Activated CD8-positive, alpha-beta memory T cell treated with anti-CD3 and anti-CD28 coated beads, Interleukin-2, amount 10 ng/mL, durations not matched to agents 7 days and 5 days (primary cell): ENCODE data around the gene YBX2. TPM values are rescaled to one million over a fixed set of nuclear protein-coding genes. Genes with fewer than 3 reads are reported as not detected.

Experiments
- ATAC-seq: fragments of 150-1000 bp; cut with Tn5 transposase; one replicate; pipeline ENCODE4 v1.10.0; 2021; ENCODE audit warnings: moderate library complexity
- CTCF ChIA-PET: fragments of 350-600 bp; sonication (Branson Sonifier 250); formaldehyde crosslinking; loops from one replicate; lab custom pipeline; 2021; ENCODE audit warnings: antibody characterized with exemption; lab: Charles Lee
- DNase-seq: peaks from one replicate; pipeline ENCODE4 v3.0.0-alpha.2; 2020
- H3K27ac Mint-ChIP-seq: one replicate; pipeline ENCODE4 v1.8.0; 2021; ENCODE audit warnings: mild to moderate bottlenecking, mixed read lengths
- H3K27me3 Mint-ChIP-seq: one replicate; pipeline ENCODE4 v1.8.0; 2021; ENCODE audit warnings: mixed read lengths
- H3K36me3 Mint-ChIP-seq: one replicate; pipeline ENCODE4 v1.8.0; 2021; ENCODE audit warnings: mild to moderate bottlenecking, mixed read lengths
- H3K4me1 Mint-ChIP-seq: one replicate; pipeline ENCODE4 v1.8.0; 2021; ENCODE audit warnings: mixed read lengths
- H3K4me3 Mint-ChIP-seq: one replicate; pipeline ENCODE4 v1.8.0; 2021; ENCODE audit warnings: mild to moderate bottlenecking, moderate library complexity, mixed read lengths
- H3K9me3 Mint-ChIP-seq: one replicate; pipeline ENCODE4 v1.8.0; 2022; ENCODE audit warnings: low read depth, mixed read lengths
- total RNA-seq, 2 experiments: library from RNA; stranded (reverse); gene quantifications; one replicate each; pipeline ENCODE4 v1.2.3, GENCODE V29; 2021

Gene YBX2
- total RNA-seq, 2 experiments from 2014 or later, result 0.35 to 1.4 TPM

DNA sequence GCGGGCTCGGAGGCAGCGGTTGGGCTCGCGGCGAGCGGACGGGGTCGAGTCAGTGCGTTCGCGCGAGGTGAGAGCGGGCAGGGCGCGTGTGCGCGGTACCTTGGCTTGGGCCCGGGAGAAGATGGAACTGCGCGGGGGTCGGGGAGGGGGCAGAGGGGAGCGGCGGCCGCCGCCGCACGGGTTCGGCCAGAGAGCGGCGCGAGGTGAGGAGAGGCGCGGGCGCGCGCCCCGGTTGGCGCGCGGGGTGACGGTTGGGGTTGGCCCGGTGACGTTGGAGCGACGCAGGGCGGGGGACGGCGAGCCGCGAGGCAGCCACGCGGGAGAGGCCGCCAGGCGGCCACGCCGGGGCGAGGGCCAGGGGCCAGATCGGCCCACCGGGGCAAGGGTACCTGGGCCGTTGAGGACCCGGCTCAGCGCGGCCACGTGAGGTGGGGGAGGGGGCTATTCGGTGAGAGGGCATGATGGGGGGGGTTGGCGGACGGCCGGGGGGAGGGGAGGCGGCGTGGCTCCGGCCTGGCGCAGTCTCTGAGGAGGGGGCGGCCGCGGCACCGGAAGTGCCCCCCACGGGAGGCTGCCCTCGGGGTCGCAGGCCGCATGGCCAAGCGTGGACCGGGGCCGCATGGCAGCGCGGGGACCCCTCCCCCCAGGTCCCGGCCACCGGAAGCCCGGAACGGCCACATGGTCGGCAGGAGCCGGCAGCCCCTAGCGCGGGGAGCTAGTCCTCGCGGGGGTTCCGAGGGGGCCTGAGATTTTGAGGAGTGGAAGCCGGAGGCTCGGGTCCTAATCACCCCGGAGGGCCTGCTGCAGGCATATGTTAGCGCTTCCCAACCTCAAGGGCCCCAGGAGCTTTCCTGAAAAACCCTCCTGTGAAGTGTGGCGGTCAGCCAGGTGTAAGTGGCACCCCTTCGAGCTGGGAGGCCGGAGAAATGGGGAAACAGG, 13.5 kb upstream of the YBX2 start:
- peak; percentile 11 for ATAC-seq
- CTCF ChIA-PET, result interaction anchor here (1.2 to 3.2 kb wide), 3 partner anchors 11 to 29 kb away, joined by 4 to 14 read pairs (median 13); partner anchors contain the start of genes ACAP1 and SLC2A4

DNA sequence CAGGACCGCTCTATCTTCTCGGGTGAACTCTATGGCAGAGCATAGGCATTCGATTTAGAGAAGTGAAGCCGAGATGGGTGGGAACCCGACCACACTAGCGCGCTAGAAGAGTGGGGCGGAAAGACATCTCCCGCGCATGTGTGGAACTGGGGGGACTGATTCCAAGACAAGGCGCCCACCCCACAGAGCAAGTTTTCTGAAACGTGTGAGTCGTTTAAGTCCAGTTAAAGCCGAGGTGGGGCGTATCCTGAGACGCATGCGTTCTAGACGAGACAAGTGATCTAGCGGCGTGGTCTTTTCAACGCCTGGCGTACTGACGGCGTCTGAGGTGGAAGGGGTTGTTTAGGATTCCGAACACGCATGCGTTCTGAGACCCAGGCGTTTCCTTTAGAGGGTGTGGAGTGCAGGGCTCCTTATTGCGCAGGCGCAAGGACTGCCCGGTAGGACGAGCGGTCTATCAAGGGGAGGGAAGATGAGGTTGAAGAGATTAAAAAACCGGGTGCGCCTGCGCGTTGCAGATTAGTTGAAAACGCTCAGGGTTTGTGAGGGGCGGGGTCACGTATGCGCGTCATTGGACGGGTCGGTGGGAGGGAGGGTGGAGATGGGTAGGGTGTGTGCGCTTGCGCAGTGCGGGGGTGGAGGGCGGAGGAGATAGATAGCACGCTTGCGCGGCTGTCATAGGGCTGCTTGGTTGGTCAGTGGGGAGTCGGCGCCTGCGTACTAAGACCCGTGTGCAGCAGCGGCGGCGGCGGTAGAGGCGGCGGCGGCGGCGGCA, 12.7 kb upstream of the YBX2 start, which contains the start of gene EIF5A:
Gene EIF5A (plus strand): TSS at position 718 of the 775 bp plus-strand sequence. CDS start 2,008 bp downstream, outside the sequence.
- H3K4me1 Mint-ChIP-seq, result peaks cover 39% of the 10 kb centered on the region
- ATAC-seq (peak; percentile 85), DNase-seq (peak; percentile 100)
- H3K27me3 Mint-ChIP-seq, result no peaks in the 10 kb centered on the region
- H3K4me3 Mint-ChIP-seq, result peak within 1 kb of the TSS; percentile 91
- peaks cover 34% of the 10 kb centered on the region for H3K36me3 Mint-ChIP-seq
- peak within 1 kb of the TSS; percentile 96 for H3K27ac Mint-ChIP-seq
- no peaks in the 10 kb centered on the region for H3K9me3 Mint-ChIP-seq
- CTCF ChIA-PET, result no interaction called here

More for the DNA sequence above, 13.5 kb upstream of the YBX2 start:
- Mint-ChIP-seq H3K27ac (peak overlapping the region; percentile 96), H3K9me3 (no peaks in the 10 kb centered on the region), H3K36me3 (peaks cover 41% of the 10 kb centered on the region), H3K4me3 (peak overlapping the region; percentile 91), H3K27me3 (no peaks in the 10 kb centered on the region), H3K4me1 (peaks cover 46% of the 10 kb centered on the region)
- DNase-seq, result peak; percentile 74

DNA sequence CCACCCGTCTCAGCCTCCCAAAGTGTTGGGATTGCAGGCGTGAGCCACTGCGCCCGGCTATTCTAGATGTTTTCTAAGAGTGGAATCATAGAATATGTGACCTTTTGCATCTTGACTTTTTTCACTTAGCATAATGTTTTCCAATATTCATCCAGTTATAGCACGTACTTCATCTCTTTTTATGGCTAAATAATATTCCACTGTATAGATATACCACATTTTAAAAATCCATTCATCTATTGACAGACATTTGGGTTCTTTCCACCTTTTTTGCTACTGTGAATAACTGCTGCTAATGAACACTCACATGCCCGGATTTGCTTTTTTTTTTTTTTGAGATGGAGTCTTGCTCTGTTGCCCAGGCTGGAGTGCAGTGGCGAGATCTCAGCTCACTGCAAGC, 9.7 kb upstream of the YBX2 start:
- no peaks in the 10 kb centered on the region for H3K9me3 Mint-ChIP-seq
- ATAC-seq, result no peak

DNA sequence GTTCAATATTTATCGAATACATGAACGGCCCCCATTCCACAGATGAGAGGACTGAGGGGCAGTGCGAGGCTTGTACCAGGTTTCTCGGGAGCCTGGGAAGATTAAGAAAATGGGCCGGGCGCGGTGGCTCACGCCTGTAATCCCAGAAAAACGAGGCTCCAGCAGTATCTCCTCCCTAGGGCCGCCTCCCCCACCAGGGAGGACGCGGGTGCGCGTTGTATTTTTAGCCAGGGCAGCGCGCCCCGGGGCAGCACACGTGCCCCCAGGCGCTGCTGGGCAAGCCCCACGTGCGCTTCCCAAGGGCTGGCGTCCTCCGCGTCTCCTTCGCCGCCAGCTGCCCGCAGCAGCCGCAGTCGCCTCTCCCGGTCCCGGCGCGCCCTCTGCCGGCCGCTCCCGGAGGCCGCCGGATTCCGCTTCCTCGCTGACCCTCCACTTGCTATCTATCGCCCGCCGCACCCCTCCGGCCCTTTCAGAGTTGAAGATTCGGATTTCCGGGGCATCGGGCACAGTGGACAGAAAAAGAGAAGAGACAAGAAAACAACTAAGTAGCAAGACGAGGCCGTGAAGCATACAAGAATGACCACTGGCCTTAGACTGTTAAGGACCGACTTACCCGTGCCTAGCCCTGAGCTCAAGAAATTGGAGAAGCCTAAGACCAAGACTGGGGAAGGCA, 1.9 kb upstream of the YBX2 start:
- no peaks in the 10 kb centered on the region for H3K36me3 Mint-ChIP-seq
- CTCF ChIA-PET, result interaction anchor here (0.5 to 3.7 kb wide), 43 partner anchors 9 to 774 kb away, joined by 3 to 112 read pairs (median 4); partner anchors contain the start of genes ACADVL, ACAP1, CD68 and CTDNEP1
- no peaks in the 10 kb centered on the region for H3K9me3 Mint-ChIP-seq
- H3K4me3 Mint-ChIP-seq, result no peak overlapping the region
- DNase-seq (peak; percentile 71), ATAC-seq (peak; percentile 37)
- peaks cover 46% of the 10 kb centered on the region for H3K27me3 Mint-ChIP-seq
- no peak overlapping the region for H3K27ac Mint-ChIP-seq
- peaks cover 21% of the 10 kb centered on the region for H3K4me1 Mint-ChIP-seq

More for the DNA sequence above, 9.7 kb upstream of the YBX2 start:
- peaks cover 8% of the 10 kb centered on the region for H3K36me3 Mint-ChIP-seq
- no peak overlapping the region for H3K27ac Mint-ChIP-seq
- no peak overlapping the region for H3K4me3 Mint-ChIP-seq
- peaks cover 4% of the 10 kb centered on the region for H3K27me3 Mint-ChIP-seq
- no peak for DNase-seq
- CTCF ChIA-PET, result interaction anchor here (1.0 to 3.3 kb wide), 2 partner anchors 8 to 258 kb away, joined by 3 to 20 read pairs; no protein-coding TSS in a partner anchor
- H3K4me1 Mint-ChIP-seq, result peaks cover 12% of the 10 kb centered on the region

DNA sequence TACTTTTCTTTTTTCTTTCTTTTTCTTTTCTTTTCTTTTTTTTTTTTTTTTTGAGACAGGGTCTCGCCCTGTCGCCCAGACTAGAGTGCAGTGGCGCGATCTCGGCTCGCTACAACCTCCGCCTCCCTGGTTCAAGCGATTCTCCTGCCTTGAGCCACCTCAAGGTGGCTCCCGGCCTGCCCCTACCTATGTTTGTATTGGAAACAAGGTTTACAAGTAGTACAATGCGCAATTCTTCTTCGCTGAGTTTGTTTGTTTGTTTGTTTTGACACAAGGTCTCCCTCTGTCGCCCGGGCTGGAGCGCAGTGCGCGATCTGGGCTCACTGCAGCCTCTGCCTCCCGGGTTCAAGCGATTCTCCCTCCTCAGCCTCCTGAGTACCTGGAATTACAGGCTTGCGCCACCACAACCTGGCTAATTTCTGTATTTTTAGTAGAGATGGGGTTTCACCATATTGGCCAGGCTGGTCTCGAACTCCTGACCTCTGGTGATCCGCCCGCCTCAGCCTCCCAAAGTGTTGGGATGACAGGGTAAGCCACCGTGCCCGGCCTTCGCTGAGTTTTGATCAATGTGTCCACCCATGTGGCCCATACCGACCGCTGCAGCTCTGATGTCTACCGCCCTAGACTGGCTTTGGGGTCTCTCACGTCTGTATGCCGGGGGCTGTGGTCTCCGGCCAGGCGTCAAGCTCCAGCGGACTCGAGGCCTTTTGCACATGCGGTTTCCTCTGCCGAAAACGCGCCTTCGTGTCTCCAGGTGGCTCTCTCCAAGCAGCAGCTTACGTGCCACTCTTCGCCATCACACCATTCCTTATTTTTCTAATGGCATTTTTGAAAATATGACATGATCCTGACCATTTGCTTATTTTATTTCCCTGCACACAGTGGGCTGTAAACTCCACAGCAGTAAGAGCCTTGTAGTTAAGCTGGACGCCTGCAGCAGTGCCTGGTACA, 1.1 kb upstream of the YBX2 start:
- Mint-ChIP-seq H3K4me3 (peak overlapping the region; percentile 67), H3K36me3 (no peaks in the 10 kb centered on the region), H3K4me1 (peaks cover 21% of the 10 kb centered on the region), H3K27ac (no peak overlapping the region), H3K27me3 (peaks cover 51% of the 10 kb centered on the region), H3K9me3 (no peaks in the 10 kb centered on the region)
- ATAC-seq (no peak), DNase-seq (no peak)
- CTCF ChIA-PET, result interaction anchor here (0.7 to 3.7 kb wide), 33 partner anchors 10 to 284 kb away, joined by 3 to 112 read pairs (median 7); partner anchors contain the start of genes ACADVL, ACAP1, CD68 and CTDNEP1

DNA sequence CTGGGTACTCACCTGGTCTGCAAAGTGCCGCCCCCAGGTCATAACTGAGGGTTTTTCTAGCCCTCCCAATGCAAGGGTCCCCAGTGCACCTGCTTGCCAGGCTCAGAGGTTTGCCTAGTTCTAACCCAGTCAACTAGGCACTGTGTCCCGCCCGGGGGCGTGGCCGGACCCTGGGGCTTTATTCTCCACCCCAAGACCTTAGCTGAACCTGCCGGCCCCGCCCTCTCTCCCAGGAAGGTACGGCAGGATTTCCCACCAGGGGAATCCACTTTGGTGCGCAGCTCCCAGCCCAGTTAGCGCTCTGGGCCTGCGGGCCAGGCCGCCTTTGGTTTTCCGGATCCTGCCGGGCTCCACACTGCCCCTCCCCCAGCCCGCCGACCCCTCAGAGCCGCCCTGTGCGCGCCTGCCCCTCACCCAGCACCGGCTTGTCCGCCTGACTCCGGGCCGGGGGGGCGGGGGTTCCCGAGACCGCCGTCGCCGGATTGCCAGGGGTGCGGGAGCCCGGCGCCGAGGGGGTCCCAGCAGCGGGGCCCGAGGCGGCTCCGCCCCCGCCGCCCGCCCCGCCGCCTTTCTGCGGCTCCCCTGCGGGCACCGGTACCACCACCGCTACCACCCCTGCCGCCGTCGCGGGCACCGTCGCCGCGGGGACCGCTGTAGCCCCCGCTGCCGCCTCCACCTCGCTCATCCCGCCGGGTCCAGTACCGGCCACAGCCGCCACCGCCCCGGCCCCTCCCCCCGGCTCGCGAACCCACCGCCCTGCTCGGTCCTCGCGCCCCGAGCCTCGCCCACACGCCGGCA, 424 bp downstream of the YBX2 start:
- no peaks in the 10 kb centered on the region for H3K9me3 Mint-ChIP-seq
- no peaks in the 10 kb centered on the region for H3K36me3 Mint-ChIP-seq
- peaks cover 21% of the 10 kb centered on the region for H3K4me1 Mint-ChIP-seq
- peaks cover 49% of the 10 kb centered on the region for H3K27me3 Mint-ChIP-seq
- DNase-seq, result no peak
- peak overlapping the region; percentile 1 for H3K4me3 Mint-ChIP-seq
- CTCF ChIA-PET, result interaction anchor here (1.1 to 3.8 kb wide), 3 partner anchors 9 to 74 kb away, joined by 5 to 27 read pairs (median 7); partner anchors contain the start of genes ACADVL, DLG4 and SLC2A4
- peak; percentile 12 for ATAC-seq
- H3K27ac Mint-ChIP-seq, result no peak overlapping the region

DNA sequence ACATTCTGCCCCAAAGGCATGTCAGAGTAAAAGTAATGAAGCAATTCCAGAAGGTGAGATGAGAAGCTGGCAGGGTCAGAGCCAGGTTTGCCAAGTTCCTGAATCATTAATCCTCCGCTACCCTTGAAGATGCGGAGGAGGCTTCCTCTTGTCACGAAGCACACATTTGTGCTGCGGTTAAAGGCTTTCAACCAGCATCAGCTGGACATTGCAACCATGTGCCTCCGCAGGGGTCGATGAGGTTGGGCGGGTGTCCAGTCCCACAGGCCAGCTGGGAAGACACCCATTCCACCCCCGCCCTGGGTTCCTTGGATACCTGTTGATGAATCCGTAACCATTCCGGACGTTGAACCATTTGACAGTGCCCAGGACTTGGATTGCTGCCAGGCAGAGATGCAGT, 1.3 kb downstream of the YBX2 start:
- peaks cover 56% of the 10 kb centered on the region for H3K27me3 Mint-ChIP-seq
- ATAC-seq, result no peak

DNA sequence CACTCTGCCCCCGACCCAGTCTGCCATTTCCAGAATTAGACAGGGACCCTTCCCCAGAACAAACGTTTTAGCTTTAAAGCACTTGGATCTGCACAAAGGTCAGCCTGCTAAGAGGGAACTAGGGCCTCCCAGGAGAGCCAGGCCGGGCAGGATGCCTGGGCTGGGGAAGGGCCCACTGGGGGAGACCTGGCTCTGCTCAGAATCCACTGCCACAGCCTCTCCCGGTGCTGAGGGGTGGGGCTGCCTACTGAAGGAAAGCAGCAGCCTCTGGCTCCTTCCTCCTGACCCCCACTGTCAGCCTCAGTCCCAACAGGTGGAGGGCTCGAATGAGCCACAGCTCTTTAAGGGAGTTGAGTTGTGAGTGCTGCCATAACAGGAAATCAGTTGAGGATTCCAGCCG, 1.7 kb downstream of the YBX2 start:
- Mint-ChIP-seq H3K27me3 (peaks cover 60% of the 10 kb centered on the region), H3K4me1 (peaks cover 21% of the 10 kb centered on the region), H3K27ac (no peak overlapping the region), H3K36me3 (no peaks in the 10 kb centered on the region), H3K4me3 (no peak overlapping the region), H3K9me3 (no peaks in the 10 kb centered on the region)
- CTCF ChIA-PET, result interaction anchor here (1.6 to 3.8 kb wide), 2 partner anchors 11 to 72 kb away, joined by 7 to 27 read pairs; partner anchors contain the start of genes ACADVL, DLG4 and SLC2A4
- ATAC-seq (no peak), DNase-seq (no peak)

More for the DNA sequence above, 1.3 kb downstream of the YBX2 start:
- no peaks in the 10 kb centered on the region for H3K9me3 Mint-ChIP-seq
- no peaks in the 10 kb centered on the region for H3K36me3 Mint-ChIP-seq
- no peak for DNase-seq
- CTCF ChIA-PET, result interaction anchor here (1.1 to 3.8 kb wide), 3 partner anchors 8 to 73 kb away, joined by 5 to 27 read pairs (median 7); partner anchors contain the start of genes ACADVL, DLG4 and SLC2A4
- no peak overlapping the region for H3K27ac Mint-ChIP-seq
- peaks cover 21% of the 10 kb centered on the region for H3K4me1 Mint-ChIP-seq
- no peak overlapping the region for H3K4me3 Mint-ChIP-seq

DNA sequence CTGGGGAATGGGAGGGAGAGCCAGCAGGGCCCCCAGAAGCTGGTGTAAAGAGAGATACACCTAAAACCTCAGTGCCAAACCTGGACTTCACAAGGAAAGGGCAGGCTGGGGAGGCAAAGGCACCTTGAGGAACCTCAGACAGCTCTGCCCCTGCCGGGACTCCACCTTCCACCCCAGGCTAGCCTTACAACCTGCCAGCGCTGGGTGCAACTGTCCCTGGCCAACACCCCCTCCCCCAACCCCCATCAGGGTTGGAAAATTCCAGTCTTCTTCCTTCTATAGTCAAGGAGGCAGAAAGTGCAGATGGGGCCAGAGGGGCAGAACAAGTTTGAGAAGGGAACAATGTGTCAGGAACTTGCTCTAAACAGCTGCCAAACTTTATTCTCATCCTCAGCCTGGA, 2.2 kb downstream of the YBX2 start:
- Mint-ChIP-seq H3K9me3 (no peaks in the 10 kb centered on the region), H3K4me1 (peaks cover 21% of the 10 kb centered on the region), H3K27ac (no peak overlapping the region), H3K27me3 (peaks cover 61% of the 10 kb centered on the region), H3K36me3 (no peaks in the 10 kb centered on the region), H3K4me3 (no peak overlapping the region)
- CTCF ChIA-PET, result interaction anchor here (3.8 kb wide), 1 partner anchor 11 kb away, joined by 27 read pairs; the partner anchor contains the start of gene SLC2A4
- no peak for DNase-seq
- ATAC-seq, result no peak

DNA sequence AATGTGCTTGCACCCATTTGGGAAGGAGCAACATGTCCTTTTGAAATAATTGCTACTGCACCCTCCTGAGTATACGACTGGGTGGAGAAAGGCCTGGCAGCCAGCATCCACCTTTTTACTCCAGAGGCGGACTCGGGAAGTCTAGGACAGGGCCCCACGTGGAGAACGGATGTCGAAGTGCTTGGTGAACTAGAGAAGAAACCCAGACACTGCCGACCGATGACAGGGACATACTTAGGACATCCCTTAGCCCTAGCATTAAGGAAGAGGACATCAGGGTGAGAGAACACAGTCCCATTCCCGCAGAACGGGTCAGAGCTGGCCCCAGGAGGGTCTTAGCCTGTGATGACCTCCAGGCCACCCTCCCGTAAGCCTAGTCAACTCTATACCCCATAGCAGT, 3.8 kb downstream of the YBX2 start:
- no peak overlapping the region for H3K4me3 Mint-ChIP-seq
- H3K36me3 Mint-ChIP-seq, result no peaks in the 10 kb centered on the region
- no peaks in the 10 kb centered on the region for H3K9me3 Mint-ChIP-seq
- DNase-seq, result no peak
- no peak for ATAC-seq
- H3K27ac Mint-ChIP-seq, result no peak overlapping the region
- peaks cover 63% of the 10 kb centered on the region for H3K27me3 Mint-ChIP-seq
- CTCF ChIA-PET, result interaction anchor here (0.9 to 3.8 kb wide), 3 partner anchors 9 to 70 kb away, joined by 3 to 27 read pairs (median 5); partner anchors contain the start of gene SLC2A4
- peaks cover 10% of the 10 kb centered on the region for H3K4me1 Mint-ChIP-seq

DNA sequence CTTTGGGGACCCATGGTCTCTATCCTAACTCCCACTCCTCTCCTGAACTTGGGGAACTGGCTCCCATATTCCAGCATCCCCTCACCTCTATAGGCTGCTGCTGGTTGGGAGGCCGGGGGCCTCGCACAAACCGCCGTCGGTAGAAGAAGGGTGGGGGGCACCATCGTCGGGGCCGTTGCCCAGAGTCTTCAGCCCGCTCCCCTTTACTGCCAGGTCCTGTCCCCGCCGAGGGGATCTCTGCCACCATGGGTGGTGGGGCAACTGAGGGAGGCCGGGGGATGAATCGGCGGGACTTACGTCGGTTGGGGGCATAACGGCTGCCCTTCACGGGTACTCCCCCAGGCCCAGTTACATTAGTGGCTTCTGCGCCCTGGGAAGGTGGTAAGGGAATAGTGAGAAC, 4.3 kb downstream of the YBX2 start:
- ATAC-seq (no peak), DNase-seq (no peak)
- H3K27ac Mint-ChIP-seq, result no peak overlapping the region
- H3K4me1 Mint-ChIP-seq, result peaks cover 7% of the 10 kb centered on the region
- H3K36me3 Mint-ChIP-seq, result no peaks in the 10 kb centered on the region
- no peaks in the 10 kb centered on the region for H3K9me3 Mint-ChIP-seq
- H3K27me3 Mint-ChIP-seq, result peaks cover 57% of the 10 kb centered on the region
- H3K4me3 Mint-ChIP-seq, result no peak overlapping the region
- CTCF ChIA-PET, result no interaction called here
